Caco-2 (cell line): ENCODE measurements around the gene KATNB1. TPM values are rescaled to one million over a fixed set of nuclear protein-coding genes. Genes with fewer than 3 reads are reported as not detected.
A peak's percentile ranks its signal among the peaks of the same experiment; 100 is the strongest.

Experiments used
- BruUV-seq: library from RNA; stranded (reverse); fragments of 400-500 nt; replicated peaks from 2 replicates; lab custom pipeline; 2021; lab: Mats Ljungman, UMichigan
- CTCF ChIA-PET: fragments of 300-600 bp; sonication (Branson Sonifier 250); formaldehyde crosslinking; loops from one replicate; lab custom pipeline; 2022; ENCODE audit warnings: antibody characterized with exemption; lab: Charles Lee
- POLR2A ChIA-PET: fragments of 300-600 bp; sonication (Branson Sonifier 250); formaldehyde crosslinking; loops from one replicate; lab custom pipeline; 2022; ENCODE audit warnings: antibody characterized with exemption; lab: Charles Lee
- DNase-seq, 2 experiments: peaks; one replicate each; pipeline versions ENCODE4 v3.0.0 to v3.0.0-alpha.2; 2020 to 2022
- H3K27me3 ChIP-seq: replicated peaks from 2 replicates; pipeline ENCODE4 v1.6.0; 2011; ENCODE audit warnings: low read length; ENCODE audit not compliant: control insufficient read depth, insufficient read depth
- H3K36me3 ChIP-seq: 2 replicates; pipeline ENCODE4 v1.5.1; 2011; ENCODE audit warnings: low read length; ENCODE audit not compliant: control insufficient read depth, insufficient read depth
- H3K4me1 ChIP-seq: fragments of 250-450 bp; sonication (Bioruptor Pico); 2 replicates; pipeline ENCODE4 v1.5.1; 2020; ENCODE audit warnings: mild to moderate bottlenecking
- H3K4me3 ChIP-seq: 2 replicates; pipeline ENCODE4 v1.5.1; 2011; ENCODE audit warnings: low read depth, mild to moderate bottlenecking, control low read depth, low read length
- H3K9me3 ChIP-seq: fragments of 250-450 bp; sonication (Bioruptor Pico); 2 replicates; pipeline ENCODE4 v1.5.1; 2020; ENCODE audit warnings: mild to moderate bottlenecking, moderate library complexity
- H3K27ac Mint-ChIP-seq: one replicate; pipeline ENCODE4 v1.8.0; 2022; ENCODE audit warnings: mixed read lengths; ENCODE audit not compliant: unreplicated experiment
- H3K27me3 Mint-ChIP-seq: one replicate; pipeline ENCODE4 v1.8.0; 2022; ENCODE audit warnings: mixed read lengths; ENCODE audit not compliant: insufficient read depth, unreplicated experiment
- H3K36me3 Mint-ChIP-seq: one replicate; pipeline ENCODE4 v1.8.0; 2022; ENCODE audit warnings: mild to moderate bottlenecking, mixed read lengths; ENCODE audit not compliant: insufficient read depth, unreplicated experiment
- H3K4me1 Mint-ChIP-seq: one replicate; pipeline ENCODE4 v1.8.0; 2022; ENCODE audit warnings: low read depth, mixed read lengths; ENCODE audit not compliant: unreplicated experiment
- H3K4me3 Mint-ChIP-seq: one replicate; pipeline ENCODE4 v1.8.0; 2022; ENCODE audit warnings: mild to moderate bottlenecking, moderate library complexity, mixed read lengths; ENCODE audit not compliant: unreplicated experiment
- H3K9me3 Mint-ChIP-seq: one replicate; pipeline ENCODE4 v1.8.0; 2022; ENCODE audit warnings: mixed read lengths; ENCODE audit not compliant: unreplicated experiment
- intact Hi-C: fragments of 100-400 bp; cut with micrococcal nuclease; formaldehyde crosslinking; loops from one replicate; pipeline ENCODE4 v1.10.0; 2022; ENCODE audit not compliant: unreplicated experiment
- total RNA-seq: library from RNA; stranded (reverse); gene quantifications from 2 replicates; pipeline ENCODE4 v1.2.3, GENCODE V29; 2022
- TF ChIP-seq, protein P1 (sequence below), 2 experiments: fragments of 200-600 bp in 1 of 2; IDR thresholded peaks; 1 replicate in 1 of 2; 2 replicates in 1 of 2; pipeline versions ENCODE4 v1.5.1 to v1.8.0; 2011 to 2022; ENCODE audit warnings: antibody characterized with exemption in 1 of 2, control low read depth in 1 of 2, inconsistent platforms in 1 of 2, low read depth in 1 of 2, low read length in 1 of 2, mild to moderate bottlenecking in 1 of 2, moderate library complexity in 1 of 2; ENCODE audit not compliant: insufficient read depth in 1 of 2, severe bottlenecking in 1 of 2, unreplicated experiment in 1 of 2

KATNB1 gene
- total RNA-seq, 1 experiment from 2014 or later: 32.4 TPM

DNA sequence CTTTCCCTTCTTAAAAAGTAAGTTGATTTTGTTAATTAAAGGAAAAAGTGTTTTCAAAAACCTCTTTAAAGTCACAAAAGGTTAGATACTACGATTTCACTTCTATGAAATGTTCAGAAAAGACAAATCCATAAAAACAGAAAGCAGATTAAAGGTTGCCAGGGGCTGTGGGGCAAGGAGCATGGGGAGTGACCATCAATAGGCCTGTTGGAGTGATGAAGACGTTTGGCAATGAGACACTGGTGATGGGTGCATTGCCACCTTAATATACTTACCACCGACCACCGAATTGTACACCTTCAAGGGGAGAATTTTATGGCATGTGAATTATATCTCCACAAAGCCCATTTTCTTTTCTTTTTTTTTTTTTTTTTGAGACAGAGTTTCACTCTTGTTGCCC, 47.5 kb downstream of the KATNB1 start:
- H3K36me3 Mint-ChIP-seq: peaks cover 51% of the 10 kb centered on the region
- intact Hi-C loops: no loop called here
- H3K27ac Mint-ChIP-seq: peak overlapping the region; percentile 74

DNA sequence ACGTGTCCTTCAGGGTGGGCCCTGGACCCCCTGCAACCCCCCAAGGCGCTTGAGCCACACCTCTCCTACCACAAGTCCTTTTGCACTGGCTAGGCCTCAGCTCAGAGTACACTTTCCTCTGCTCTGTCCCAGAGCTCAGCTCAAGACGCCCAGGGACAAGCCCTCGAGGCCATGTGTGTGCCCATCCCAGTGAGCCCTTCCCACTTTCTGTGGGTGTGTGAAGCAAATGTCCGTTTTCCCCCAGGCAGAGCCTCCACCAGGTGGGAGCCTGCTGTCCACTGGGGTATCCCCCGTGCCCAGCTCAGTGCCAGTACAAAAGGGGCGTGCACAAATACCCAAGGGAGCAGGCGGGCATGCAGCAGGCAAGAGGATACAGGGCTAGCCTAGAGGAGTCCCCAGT, 48.3 kb downstream of the KATNB1 start:
- peaks cover 52% of the 10 kb centered on the region for H3K36me3 Mint-ChIP-seq
- no TSS peak for BruUV-seq
- intact Hi-C loops: no loop called here

More for the DNA sequence above, 47.5 kb downstream of the KATNB1 start:
- Mint-ChIP-seq H3K4me1 (peaks cover 7% of the 10 kb centered on the region), H3K9me3 (no peaks in the 10 kb centered on the region), H3K4me3 (no peak overlapping the region), H3K27me3 (no peaks in the 10 kb centered on the region)
- H3K9me3 ChIP-seq: no peaks in the 10 kb centered on the region
- POLR2A ChIA-PET: interaction anchor here (0.6 to 1.0 kb wide), 2 partner anchors 25 to 48 kb away, joined by 5 to 8 read pairs; partner anchors contain the start of gene KATNB1
- no TSS peak for BruUV-seq
- DNase-seq: no peak
- H3K4me1 ChIP-seq: peaks cover 16% of the 10 kb centered on the region; the same call in 1 of the 2 replicates
- H3K4me3 ChIP-seq: no peak overlapping the region
- H3K27me3 ChIP-seq: no peaks in the 10 kb centered on the region
- CTCF ChIA-PET: interaction anchor here (0.5 kb wide), 1 partner anchor 100 kb away, joined by 3 read pairs; no protein-coding TSS in a partner anchor
- TF ChIP-seq, protein P1, sequence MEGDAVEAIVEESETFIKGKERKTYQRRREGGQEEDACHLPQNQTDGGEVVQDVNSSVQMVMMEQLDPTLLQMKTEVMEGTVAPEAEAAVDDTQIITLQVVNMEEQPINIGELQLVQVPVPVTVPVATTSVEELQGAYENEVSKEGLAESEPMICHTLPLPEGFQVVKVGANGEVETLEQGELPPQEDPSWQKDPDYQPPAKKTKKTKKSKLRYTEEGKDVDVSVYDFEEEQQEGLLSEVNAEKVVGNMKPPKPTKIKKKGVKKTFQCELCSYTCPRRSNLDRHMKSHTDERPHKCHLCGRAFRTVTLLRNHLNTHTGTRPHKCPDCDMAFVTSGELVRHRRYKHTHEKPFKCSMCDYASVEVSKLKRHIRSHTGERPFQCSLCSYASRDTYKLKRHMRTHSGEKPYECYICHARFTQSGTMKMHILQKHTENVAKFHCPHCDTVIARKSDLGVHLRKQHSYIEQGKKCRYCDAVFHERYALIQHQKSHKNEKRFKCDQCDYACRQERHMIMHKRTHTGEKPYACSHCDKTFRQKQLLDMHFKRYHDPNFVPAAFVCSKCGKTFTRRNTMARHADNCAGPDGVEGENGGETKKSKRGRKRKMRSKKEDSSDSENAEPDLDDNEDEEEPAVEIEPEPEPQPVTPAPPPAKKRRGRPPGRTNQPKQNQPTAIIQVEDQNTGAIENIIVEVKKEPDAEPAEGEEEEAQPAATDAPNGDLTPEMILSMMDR (IDR thresholded peaks at IDR 0.05; ENCODE audit: insufficient read depth in 1 of 2, low read depth in 1 of 2, low read length in 1 of 2, severe bottlenecking in 1 of 2, unreplicated experiment in 1 of 2): no peak
- H3K36me3 ChIP-seq: peaks cover 3% of the 10 kb centered on the region

DNA sequence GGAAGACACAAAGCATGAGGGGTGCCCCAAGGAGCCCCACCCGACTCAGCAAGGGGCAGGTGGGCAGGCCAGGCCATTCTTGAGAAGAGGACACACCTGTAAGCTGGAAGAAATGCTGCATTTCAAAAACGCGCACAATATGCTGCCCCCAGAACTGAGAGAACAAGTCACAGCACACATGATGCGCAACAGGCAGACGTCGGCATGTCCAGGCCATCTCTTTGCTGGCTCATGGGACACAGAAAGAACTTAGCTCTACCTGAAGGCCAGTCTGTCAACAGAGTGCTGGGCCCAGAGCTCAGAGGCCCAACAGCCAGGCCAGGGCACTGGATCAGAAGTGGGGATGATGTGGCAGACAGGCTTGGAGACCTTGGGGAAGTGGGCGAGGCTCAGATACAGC, 48.8 kb downstream of the KATNB1 start:
- H3K27me3 ChIP-seq: no peaks in the 10 kb centered on the region
- ChIA-PET CTCF (no interaction called here), POLR2A (no interaction called here)
- no TSS peak for BruUV-seq
- H3K4me3 ChIP-seq: no peak overlapping the region
- DNase-seq: no peak
- peaks cover 52% of the 10 kb centered on the region for H3K36me3 Mint-ChIP-seq
- intact Hi-C loops: no loop called here
- H3K9me3 Mint-ChIP-seq: no peaks in the 10 kb centered on the region
- no peak overlapping the region for H3K4me3 Mint-ChIP-seq
- no peak overlapping the region for H3K27ac Mint-ChIP-seq
- H3K27me3 Mint-ChIP-seq: no peaks in the 10 kb centered on the region
- peaks cover 3% of the 10 kb centered on the region for H3K36me3 ChIP-seq
- peaks cover 19% of the 10 kb centered on the region; the same call in 1 of the 2 replicates for H3K4me1 ChIP-seq
- H3K9me3 ChIP-seq: no peaks in the 10 kb centered on the region
- peaks cover 7% of the 10 kb centered on the region for H3K4me1 Mint-ChIP-seq
- TF ChIP-seq, protein P1 (IDR thresholded peaks at IDR 0.05; ENCODE audit: insufficient read depth in 1 of 2, low read depth in 1 of 2, low read length in 1 of 2, severe bottlenecking in 1 of 2, unreplicated experiment in 1 of 2): no peak

More for the DNA sequence above, 48.3 kb downstream of the KATNB1 start:
- Histone ChIP-seq H3K36me3 (peaks cover 3% of the 10 kb centered on the region), H3K4me3 (no peak overlapping the region), H3K9me3 (no peaks in the 10 kb centered on the region), H3K4me1 (peaks cover 19% of the 10 kb centered on the region; the same call in 1 of the 2 replicates), H3K27me3 (no peaks in the 10 kb centered on the region)
- Mint-ChIP-seq H3K4me3 (no peak overlapping the region), H3K27ac (no peak overlapping the region), H3K9me3 (no peaks in the 10 kb centered on the region), H3K27me3 (no peaks in the 10 kb centered on the region), H3K4me1 (peaks cover 7% of the 10 kb centered on the region)
- TF ChIP-seq, protein P1 (IDR thresholded peaks at IDR 0.05; ENCODE audit: insufficient read depth in 1 of 2, low read depth in 1 of 2, low read length in 1 of 2, severe bottlenecking in 1 of 2, unreplicated experiment in 1 of 2): no peak
- no peak for DNase-seq
- CTCF ChIA-PET: no interaction called here
- POLR2A ChIA-PET: interaction anchor here (0.6 kb wide), 2 partner anchors 25 to 48 kb away, joined by 3 to 8 read pairs; no protein-coding TSS in a partner anchor
